A673 (cell line): Measurements from ENCODE around the gene ZHX3. TPM values are rescaled to one million over a fixed set of nuclear protein-coding genes. Genes with fewer than 3 reads are reported as not detected.

Source experiments
- BruUV-seq: library from RNA; stranded (reverse); fragments of 400-500 nt; replicated peaks from 2 replicates; lab custom pipeline; 2021; lab: Mats Ljungman, UMichigan
- CTCF ChIA-PET: fragments of 300-600 bp; sonication (Branson Sonifier 250); formaldehyde crosslinking; loops from one replicate; lab custom pipeline; 2022; ENCODE audit warnings: antibody characterized with exemption; lab: Charles Lee
- POLR2A ChIA-PET: fragments of 300-600 bp; sonication (Branson Sonifier 250); formaldehyde crosslinking; loops from one replicate; lab custom pipeline; 2022; ENCODE audit warnings: antibody characterized with exemption; ENCODE audit not compliant: low non-redundant PET; lab: Charles Lee
- DNase-seq: peaks from one replicate; pipeline ENCODE4 v3.0.0-alpha.2; 2015; ENCODE audit warnings: low spot score
- H3K27ac ChIP-seq: fragments of 200-600 bp; sonication (generic); 2 replicates; pipeline ENCODE4 v1.5.1; 2016; ENCODE audit warnings: mixed run types, low read depth, mild to moderate bottlenecking, mixed read lengths, antibody characterized with exemption, low read length; ENCODE audit not compliant: poor library complexity, severe bottlenecking
- H3K27me3 ChIP-seq: fragments of 200-600 bp; sonication (generic); replicated peaks from 2 replicates; pipeline ENCODE4 v1.6.1; 2017; ENCODE audit warnings: mixed run types, low read depth, mild to moderate bottlenecking, mixed read lengths, antibody characterized with exemption, low read length; ENCODE audit not compliant: insufficient read depth, poor library complexity
- H3K36me3 ChIP-seq: fragments of 200-600 bp; sonication (generic); 2 replicates; pipeline ENCODE4 v1.6.1; 2016; ENCODE audit warnings: mixed run types, mild to moderate bottlenecking, mixed read lengths, antibody characterized with exemption, low read length; ENCODE audit not compliant: insufficient read depth, poor library complexity, severe bottlenecking
- H3K4me1 ChIP-seq: fragments of 200-600 bp; sonication (generic); 2 replicates; pipeline ENCODE4 v1.6.1; 2017; ENCODE audit warnings: mixed run types, mild to moderate bottlenecking, mixed read lengths, antibody characterized with exemption, low read length; ENCODE audit not compliant: insufficient read depth, poor library complexity, severe bottlenecking
- H3K4me3 ChIP-seq: fragments of 200-600 bp; sonication (generic); 2 replicates; pipeline ENCODE4 v1.5.1; 2016; ENCODE audit warnings: low read depth, mixed run types, mild to moderate bottlenecking, mixed read lengths, low read length; ENCODE audit not compliant: poor library complexity, severe bottlenecking
- H3K9me3 ChIP-seq: fragments of 200-600 bp; sonication (generic); 2 replicates; pipeline ENCODE4 v1.6.1; 2016; ENCODE audit warnings: mixed run types, low read depth, mild to moderate bottlenecking, mixed read lengths, antibody characterized with exemption, low read length; ENCODE audit not compliant: poor library complexity, severe bottlenecking
- EZH2 ChIP-seq: fragments of 200-600 bp; sonication (generic); IDR thresholded peaks from 2 replicates; pipeline ENCODE4 v1.6.1; 2017; ENCODE audit warnings: borderline replicate concordance, low read depth, mild to moderate bottlenecking, mixed read lengths, antibody characterized with exemption, low read length; ENCODE audit not compliant: poor library complexity, severe bottlenecking
- intact Hi-C: fragments of 100-400 bp; cut with micrococcal nuclease; formaldehyde crosslinking; loops from one replicate; pipeline ENCODE4 v1.10.0; 2022; ENCODE audit not compliant: unreplicated experiment
- total RNA-seq: library from RNA; stranded (reverse); gene quantifications from 2 replicates; pipeline ENCODE4 v1.2.3, GENCODE V29; 2021
- TF ChIP-seq, protein P1 (sequence below): fragments of 300-800, 200-600 bp; sonication (generic); conservative IDR thresholded peaks from 2 replicates; pipeline ENCODE4 v1.5.1; 2017; ENCODE audit warnings: low read depth, mild to moderate bottlenecking, antibody characterized with exemption, low read length, moderate library complexity, mixed read lengths

ZHX3 gene
- total RNA-seq, 1 experiment from 2014 or later: 14.0 TPM

DNA sequence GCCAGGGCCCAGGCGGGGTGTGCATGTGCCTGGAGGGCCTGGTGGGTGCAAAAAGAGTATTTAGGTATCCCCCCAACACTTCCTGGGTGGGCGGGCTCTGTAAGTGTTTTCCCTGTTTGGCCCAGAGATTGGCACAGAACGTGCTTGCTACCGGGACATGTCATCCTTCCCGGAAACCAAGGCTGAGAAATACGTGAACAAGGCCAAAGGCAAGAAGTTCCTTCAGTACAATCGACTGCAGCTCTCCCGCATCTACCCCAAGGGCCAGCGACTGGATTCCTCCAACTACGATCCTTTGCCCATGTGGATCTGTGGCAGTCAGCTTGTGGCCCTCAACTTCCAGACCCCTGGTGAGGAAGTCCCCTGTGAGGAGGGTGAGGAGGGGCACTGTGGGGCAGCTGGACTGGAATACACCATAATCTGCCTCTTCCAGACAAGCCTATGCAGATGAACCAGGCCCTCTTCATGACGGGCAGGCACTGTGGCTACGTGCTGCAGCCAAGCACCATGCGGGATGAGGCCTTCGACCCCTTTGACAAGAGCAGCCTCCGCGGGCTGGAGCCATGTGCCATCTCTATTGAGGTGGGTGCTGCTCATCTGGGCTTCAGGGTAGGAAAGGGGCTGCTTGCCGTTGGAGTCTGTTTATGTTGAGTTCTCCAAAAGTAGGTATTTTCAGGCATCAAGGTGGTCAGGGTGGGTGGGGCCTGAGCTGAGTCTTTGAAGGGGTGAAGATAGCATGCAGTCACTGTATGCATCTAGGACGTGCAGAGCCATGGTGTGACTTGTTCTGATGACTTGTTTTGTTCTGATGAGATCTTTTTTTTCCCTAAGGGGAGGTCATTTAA, 145.0 kb downstream of the ZHX3 start:
- ChIA-PET POLR2A (no interaction called here), CTCF (interaction anchor here (0.5 to 1.0 kb wide), 10 partner anchors 9 to 182 kb away, joined by 3 to 15 read pairs (median 4); partner anchors contain the start of gene LPIN3)
- BruUV-seq: no TSS peak
- no peaks in the 10 kb centered on the region for H3K4me1 ChIP-seq
- no peaks in the 10 kb centered on the region for H3K9me3 ChIP-seq
- no peak overlapping the region for H3K4me3 ChIP-seq
- H3K36me3 ChIP-seq: peaks cover 72% of the 10 kb centered on the region
- TF ChIP-seq EZH2: no peak
- TF ChIP-seq, protein P1, sequence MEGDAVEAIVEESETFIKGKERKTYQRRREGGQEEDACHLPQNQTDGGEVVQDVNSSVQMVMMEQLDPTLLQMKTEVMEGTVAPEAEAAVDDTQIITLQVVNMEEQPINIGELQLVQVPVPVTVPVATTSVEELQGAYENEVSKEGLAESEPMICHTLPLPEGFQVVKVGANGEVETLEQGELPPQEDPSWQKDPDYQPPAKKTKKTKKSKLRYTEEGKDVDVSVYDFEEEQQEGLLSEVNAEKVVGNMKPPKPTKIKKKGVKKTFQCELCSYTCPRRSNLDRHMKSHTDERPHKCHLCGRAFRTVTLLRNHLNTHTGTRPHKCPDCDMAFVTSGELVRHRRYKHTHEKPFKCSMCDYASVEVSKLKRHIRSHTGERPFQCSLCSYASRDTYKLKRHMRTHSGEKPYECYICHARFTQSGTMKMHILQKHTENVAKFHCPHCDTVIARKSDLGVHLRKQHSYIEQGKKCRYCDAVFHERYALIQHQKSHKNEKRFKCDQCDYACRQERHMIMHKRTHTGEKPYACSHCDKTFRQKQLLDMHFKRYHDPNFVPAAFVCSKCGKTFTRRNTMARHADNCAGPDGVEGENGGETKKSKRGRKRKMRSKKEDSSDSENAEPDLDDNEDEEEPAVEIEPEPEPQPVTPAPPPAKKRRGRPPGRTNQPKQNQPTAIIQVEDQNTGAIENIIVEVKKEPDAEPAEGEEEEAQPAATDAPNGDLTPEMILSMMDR: no peak
- no peak overlapping the region for H3K27ac ChIP-seq
- DNase-seq: no peak
- no peaks in the 10 kb centered on the region for H3K27me3 ChIP-seq
- intact Hi-C loops: loop anchor here (1.0 kb wide), 2 partner anchors 60 to 168 kb away; partner anchors contain the start of gene LPIN3

DNA sequence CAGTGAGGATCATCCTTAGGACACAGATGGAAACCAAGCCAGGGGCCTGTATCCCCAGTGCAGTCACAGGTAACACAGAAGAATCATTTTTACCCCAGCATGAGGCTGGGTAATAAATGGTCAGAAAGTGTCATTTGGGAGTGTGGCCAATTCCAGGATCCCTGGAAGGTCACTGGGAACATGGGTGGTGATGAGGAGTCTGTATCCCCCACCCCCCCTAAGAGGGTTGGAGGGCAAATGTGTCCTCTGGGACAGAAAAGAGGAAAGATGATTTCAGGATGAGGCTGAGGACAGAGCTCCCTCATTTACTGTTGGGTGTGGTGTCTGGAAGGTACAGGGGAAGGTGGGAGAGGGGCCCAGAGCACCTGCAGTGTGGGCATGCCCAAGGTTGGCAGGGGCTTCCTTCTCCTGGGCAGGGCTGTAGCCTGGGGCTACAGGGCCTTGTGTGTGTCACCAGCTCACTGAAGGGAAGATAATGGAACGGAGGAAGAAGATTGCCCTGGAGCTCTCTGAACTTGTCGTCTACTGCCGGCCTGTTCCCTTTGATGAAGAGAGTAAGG, 145.7 kb downstream of the ZHX3 start:
- no TSS peak for BruUV-seq
- TF ChIP-seq EZH2: no peak
- TF ChIP-seq, protein P1: no peak
- intact Hi-C loops: no loop called here

DNA sequence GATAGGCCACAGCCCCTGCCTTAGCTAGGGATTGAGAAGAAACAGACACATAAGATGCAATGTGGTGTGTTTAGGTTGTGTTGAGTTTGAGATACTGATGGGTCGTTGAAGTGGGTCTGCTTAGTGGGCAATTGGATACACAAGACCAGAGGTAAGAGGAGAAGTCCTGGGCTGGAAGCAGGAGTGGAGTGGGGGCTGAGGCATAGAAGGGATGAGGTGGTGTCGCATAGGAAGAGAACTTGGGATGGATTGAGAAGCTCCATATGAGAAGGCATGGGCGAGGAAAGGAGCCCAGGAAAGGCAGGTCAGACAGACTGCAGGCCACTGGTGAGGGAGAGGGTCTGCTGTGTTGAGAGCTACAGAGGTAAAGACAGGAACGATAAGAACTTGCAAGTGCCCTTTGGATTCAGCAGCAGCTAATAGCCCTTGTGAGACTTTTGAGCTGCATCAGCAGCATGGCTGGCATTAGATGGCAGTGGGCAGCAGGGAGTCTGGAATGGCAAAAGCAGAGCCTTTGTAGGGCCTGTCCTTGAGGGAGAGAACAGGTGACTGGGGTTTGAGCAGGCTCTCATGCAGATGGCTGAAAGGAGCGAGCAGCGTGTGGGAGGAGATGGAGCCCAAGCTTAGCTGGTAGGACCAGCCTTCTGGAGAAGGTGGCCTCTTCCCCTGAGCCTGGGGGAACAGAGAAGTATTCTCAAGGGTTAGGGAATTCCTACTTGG, 147.0 kb downstream of the ZHX3 start:
- Histone ChIP-seq H3K36me3 (peaks cover 79% of the 10 kb centered on the region), H3K4me1 (no peaks in the 10 kb centered on the region), H3K27ac (no peak overlapping the region), H3K27me3 (no peaks in the 10 kb centered on the region), H3K9me3 (no peaks in the 10 kb centered on the region), H3K4me3 (no peak overlapping the region)
- DNase-seq: no peak
- no TSS peak for BruUV-seq
- ChIA-PET POLR2A (no interaction called here), CTCF (interaction anchor here (0.5 to 1.0 kb wide), 2 partner anchors 62 to 188 kb away, joined by 3 to 5 read pairs; no protein-coding TSS in a partner anchor)
- intact Hi-C loops: no loop called here
- TF ChIP-seq, protein P1: no peak
- no peak for TF ChIP-seq EZH2

More for the DNA sequence above, 145.7 kb downstream of the ZHX3 start:
- H3K9me3 ChIP-seq: no peaks in the 10 kb centered on the region
- H3K27ac ChIP-seq: no peak overlapping the region
- ChIA-PET CTCF (interaction anchor here (0.9 kb wide), 1 partner anchor 169 kb away, joined by 8 read pairs; the partner anchor contains the start of gene LPIN3), POLR2A (no interaction called here)
- H3K36me3 ChIP-seq: peaks cover 79% of the 10 kb centered on the region
- H3K4me3 ChIP-seq: no peak overlapping the region
- H3K4me1 ChIP-seq: no peaks in the 10 kb centered on the region
- DNase-seq: no peak
- H3K27me3 ChIP-seq: no peaks in the 10 kb centered on the region
